HFFc6 (cell line): Measurements from ENCODE around the gene MSN. TPM values are rescaled to one million over a fixed set of nuclear protein-coding genes. Genes with fewer than 3 reads are reported as not detected.

Source experiments
- DNase-seq: peaks from one replicate; pipeline ENCODE4 v3.0.0-alpha.2; 2018
- H3K27ac Mint-ChIP-seq: 2 replicates; pipeline ENCODE4 v1.8.0; 2020; ENCODE audit warnings: mild to moderate bottlenecking, mixed read lengths
- H3K27me3 Mint-ChIP-seq: 2 replicates; pipeline ENCODE4 v1.8.0; 2021; ENCODE audit warnings: mild to moderate bottlenecking, moderate library complexity, mixed read lengths; ENCODE audit not compliant: insufficient read depth
- H3K36me3 Mint-ChIP-seq: 2 replicates; pipeline ENCODE4 v1.8.0; 2021; ENCODE audit warnings: low read depth, mixed read lengths
- H3K4me1 Mint-ChIP-seq: 2 replicates; pipeline ENCODE4 v1.8.0; 2020; ENCODE audit warnings: low read depth, mixed read lengths
- H3K4me3 Mint-ChIP-seq: 2 replicates; pipeline ENCODE4 v1.8.0; 2020; ENCODE audit warnings: mild to moderate bottlenecking, moderate library complexity, mixed read lengths
- H3K9me3 Mint-ChIP-seq: 2 replicates; pipeline ENCODE4 v1.8.0; 2020; ENCODE audit warnings: mild to moderate bottlenecking, mixed read lengths
- CTCF ChIP-seq: fragments of 200-600 bp; sonication (generic); IDR thresholded peaks from 2 replicates; pipeline ENCODE4 v1.5.0; 2021; ENCODE audit warnings: antibody characterized with exemption, mild to moderate bottlenecking
- total RNA-seq, 6 experiments: library from RNA; stranded (reverse); fragmentation: NEBNext Ultra II Directional; extraction: Animal tissue kit (Norgen Biotek cat#: 25700); gene quantifications; 2 replicates in 1 of 6; 3 replicates in 5 of 6; pipeline ENCODE4 v1.2.3, GENCODE V29; 2021

MSN gene
- total RNA-seq, 6 experiments from 2014 or later = 410 to 540 (median 485) TPM

- H3K4me1 Mint-ChIP-seq = peaks cover 33% of the 10 kb centered on the region
- TF ChIP-seq CTCF = no peak
- no peak for DNase-seq
- H3K27ac Mint-ChIP-seq = no peak overlapping the region
- H3K4me3 Mint-ChIP-seq = no peak overlapping the region
- H3K9me3 Mint-ChIP-seq = no peaks in the 10 kb centered on the region
- H3K27me3 Mint-ChIP-seq = no peaks in the 10 kb centered on the region; the same call in none of the 2 replicates
- H3K36me3 Mint-ChIP-seq = peaks cover 5% of the 10 kb centered on the region
Observed at GRCh38 chrX:65744965-65745364, 77.5 kb downstream of the MSN start.

- DNase-seq = no peak
- no peak for TF ChIP-seq CTCF
- Mint-ChIP-seq H3K36me3 (peaks cover 5% of the 10 kb centered on the region), H3K9me3 (no peaks in the 10 kb centered on the region), H3K4me3 (peak overlapping the region; percentile 22; the same call in 1 of the 2 replicates), H3K27ac (no peak overlapping the region; the same call in 1 of the 2 replicates), H3K27me3 (peaks cover 1% of the 10 kb centered on the region), H3K4me1 (peaks cover 33% of the 10 kb centered on the region)
Observed at GRCh38 chrX:65745427-65745826, 78.0 kb downstream of the MSN start.

GRCh38 chrX:65745992-65746391 is 78.5 kb downstream of the MSN start:
- peaks cover 5% of the 10 kb centered on the region for H3K36me3 Mint-ChIP-seq
- TF ChIP-seq CTCF = peak; percentile 59
- peaks cover 3% of the 10 kb centered on the region for H3K27me3 Mint-ChIP-seq
- H3K4me1 Mint-ChIP-seq = peaks cover 33% of the 10 kb centered on the region
- H3K4me3 Mint-ChIP-seq = no peak overlapping the region
- DNase-seq = no peak
- no peak overlapping the region; the same call in none of the 2 replicates for H3K27ac Mint-ChIP-seq
- H3K9me3 Mint-ChIP-seq = no peaks in the 10 kb centered on the region

- no peak overlapping the region for H3K4me3 Mint-ChIP-seq
- H3K4me1 Mint-ChIP-seq = peaks cover under 1% of the 10 kb centered on the region; the same call in 1 of the 2 replicates
- H3K9me3 Mint-ChIP-seq = no peaks in the 10 kb centered on the region
- H3K27me3 Mint-ChIP-seq = peaks cover 7% of the 10 kb centered on the region
- H3K27ac Mint-ChIP-seq = no peak overlapping the region
- DNase-seq = no peak
- TF ChIP-seq CTCF = no peak
- no peaks in the 10 kb centered on the region for H3K36me3 Mint-ChIP-seq
Observed at GRCh38 chrX:65750674-65751469, 83.4 kb downstream of the MSN start.

GRCh38 chrX:65751519-65751918 is 84.1 kb downstream of the MSN start:
- TF ChIP-seq CTCF = no peak
- no peaks in the 10 kb centered on the region for H3K9me3 Mint-ChIP-seq
- no peaks in the 10 kb centered on the region for H3K36me3 Mint-ChIP-seq
- H3K27ac Mint-ChIP-seq = no peak overlapping the region
- no peak overlapping the region for H3K4me3 Mint-ChIP-seq
- peaks cover 7% of the 10 kb centered on the region for H3K27me3 Mint-ChIP-seq
- no peak for DNase-seq
- H3K4me1 Mint-ChIP-seq = no peaks in the 10 kb centered on the region
